T-helper 22 cell (primary cell): Measurements from ENCODE around the gene OLA1.

Experiments
- DNase-seq: peaks from one replicate; pipeline ENCODE4 v3.0.0-alpha.2; 2020; ENCODE audit warnings: low read depth

OLA1 gene

DNA sequence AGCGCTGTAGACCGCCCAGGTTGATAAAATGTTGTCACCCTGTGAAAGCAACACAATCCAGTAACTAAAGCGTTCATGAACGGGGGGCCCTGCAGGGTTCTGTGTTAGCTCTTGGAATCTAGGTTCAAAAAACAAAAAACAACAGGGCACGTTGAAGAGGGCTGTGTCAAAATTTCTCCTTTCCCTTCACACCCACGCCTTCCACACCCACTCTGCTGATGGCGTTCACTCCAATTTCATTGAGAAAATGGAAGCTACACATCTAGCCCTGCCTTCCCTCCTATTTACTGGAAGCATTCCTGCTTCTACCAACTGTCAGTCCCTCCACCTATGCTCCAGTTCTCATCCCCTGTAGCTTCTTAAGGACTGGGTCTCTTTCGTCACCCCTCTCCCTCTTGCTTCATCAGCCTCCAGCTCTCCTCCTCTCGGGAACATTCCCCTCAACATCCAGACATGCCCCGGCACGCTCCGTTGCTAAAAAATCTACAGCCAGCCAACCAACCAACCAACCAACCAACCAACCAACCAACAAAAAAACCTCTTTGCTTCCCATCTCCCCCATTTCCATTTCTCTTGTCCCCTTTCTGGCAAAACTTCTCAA is 184.7 kb downstream of the OLA1 start:
- no peak for DNase-seq

DNA sequence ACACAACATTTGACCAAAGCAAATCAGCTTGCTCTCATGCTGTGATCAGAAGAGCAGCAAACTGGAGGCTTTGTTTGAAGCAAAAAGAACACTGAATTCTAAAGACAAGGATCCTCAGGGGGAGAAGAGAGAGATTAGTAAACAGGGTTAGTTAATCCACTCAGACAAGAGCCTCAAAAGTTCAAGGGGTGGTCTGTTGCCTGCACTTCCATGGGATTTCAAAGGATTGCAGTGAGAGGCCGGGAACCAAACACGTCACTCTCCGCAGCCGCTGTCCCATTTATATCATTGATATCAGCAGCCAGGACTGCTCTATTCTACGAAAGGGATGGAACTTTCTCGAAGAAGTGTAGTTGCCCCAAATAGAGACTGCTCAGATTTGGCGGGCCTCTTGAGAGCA is 185.4 kb downstream of the OLA1 start:
- no peak for DNase-seq

- DNase-seq = no peak
Observed at GRCh38 chr2:174059884-174060244, 188.5 kb downstream of the OLA1 start.

DNA sequence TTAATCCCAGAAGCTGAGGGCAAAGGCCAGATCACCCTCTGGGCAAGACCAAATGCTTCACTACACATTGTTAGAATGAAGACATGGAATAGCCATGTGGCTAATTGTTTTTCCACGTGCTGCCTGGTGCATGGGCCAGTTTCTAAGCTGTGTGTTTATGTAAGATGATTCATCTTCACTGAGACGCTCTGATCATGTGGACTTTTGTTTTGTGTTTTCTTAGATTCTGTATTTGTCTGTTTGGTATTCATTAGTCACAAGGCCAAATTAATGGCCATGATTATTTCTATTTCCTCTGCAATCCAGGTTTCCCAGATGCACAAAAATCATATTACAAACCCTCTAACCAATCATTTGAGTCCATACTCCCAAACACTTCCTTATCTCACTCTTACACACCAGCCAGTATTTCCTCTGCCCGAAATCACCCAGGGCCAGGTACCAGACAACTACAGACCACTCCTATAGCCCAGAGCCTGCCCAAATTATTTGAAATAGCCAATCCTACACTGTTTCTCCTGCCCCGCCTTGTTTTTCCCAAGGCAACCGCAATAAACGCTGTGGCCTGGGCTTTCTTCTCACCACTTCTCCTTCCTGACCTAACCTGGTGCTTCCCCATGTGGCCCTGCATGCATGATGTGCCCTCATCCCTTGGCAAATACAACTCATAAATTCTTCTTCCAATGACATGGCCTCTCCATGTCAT is 189.0 kb downstream of the OLA1 start:
- no peak for DNase-seq

- no peak for DNase-seq
Observed at GRCh38 chr2:174058456-174058855, 189.9 kb downstream of the OLA1 start.

DNA sequence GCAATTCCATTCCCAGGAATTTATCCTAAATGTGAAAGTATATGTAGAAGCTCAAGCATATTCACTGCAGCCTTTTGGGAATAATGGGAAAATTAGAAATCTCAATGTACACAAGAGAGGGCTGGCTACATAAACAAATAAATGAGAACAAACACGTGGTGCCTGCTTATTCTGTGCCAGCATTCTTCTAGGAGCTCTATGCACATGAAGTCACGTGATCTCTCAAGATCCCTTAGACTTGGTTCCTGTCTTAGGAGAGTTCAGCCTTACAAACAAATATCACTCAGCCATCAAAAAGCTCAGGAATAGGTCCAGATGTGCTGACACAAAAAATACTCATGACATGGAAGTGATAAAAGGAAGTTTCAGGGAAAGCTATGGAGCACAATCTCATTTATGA is 190.3 kb downstream of the OLA1 start:
- no peak for DNase-seq

DNA sequence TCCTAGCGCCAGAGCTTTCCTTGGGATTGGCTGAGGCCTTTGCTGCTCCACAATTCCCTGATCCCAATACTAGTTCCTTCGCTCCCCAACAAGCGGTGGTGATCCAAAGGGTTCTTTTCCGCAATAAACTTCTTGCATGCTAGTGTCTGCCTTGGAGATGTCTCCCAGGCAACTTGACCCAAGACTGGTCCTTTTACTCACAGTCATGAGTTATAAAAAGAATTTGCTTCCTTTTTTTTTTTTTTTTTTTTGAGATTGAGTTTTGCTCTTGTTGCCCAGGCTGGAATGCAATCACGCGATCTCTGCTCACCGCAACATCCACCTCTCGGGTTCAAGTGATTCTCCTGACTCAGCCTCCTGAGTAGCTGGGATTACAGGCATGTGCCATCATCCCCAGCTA is 193.4 kb downstream of the OLA1 start:
- DNase-seq = no peak

GRCh38 chr2:174053355-174054151 is 194.8 kb downstream of the OLA1 start:
- no peak for DNase-seq

- no peak for DNase-seq
Observed at GRCh38 chr2:174052584-174052976, 195.8 kb downstream of the OLA1 start.

GRCh38 chr2:174051741-174052583 is 196.4 kb downstream of the OLA1 start:
- no peak for DNase-seq

- no peak for DNase-seq
Observed at GRCh38 chr2:174051068-174051467, 197.3 kb downstream of the OLA1 start.

GRCh38 chr2:174049895-174050294 is 198.4 kb downstream of the OLA1 start:
- DNase-seq = no peak

- DNase-seq = no peak
Observed at GRCh38 chr2:174048243-174048642, 200.1 kb downstream of the OLA1 start.

- no peak for DNase-seq
Observed at GRCh38 chr2:174047746-174048145, 200.6 kb downstream of the OLA1 start.

- DNase-seq = no peak
Observed at GRCh38 chr2:174046172-174046571, 202.2 kb downstream of the OLA1 start.

GRCh38 chr2:174044556-174044955 is 203.8 kb downstream of the OLA1 start:
- no peak for DNase-seq

GRCh38 chr2:174040417-174040701 is 208.0 kb downstream of the OLA1 start:
- DNase-seq = no peak

- peak; percentile 50 for DNase-seq
Observed at GRCh38 chr2:174039551-174040416, 208.5 kb downstream of the OLA1 start.

DNA sequence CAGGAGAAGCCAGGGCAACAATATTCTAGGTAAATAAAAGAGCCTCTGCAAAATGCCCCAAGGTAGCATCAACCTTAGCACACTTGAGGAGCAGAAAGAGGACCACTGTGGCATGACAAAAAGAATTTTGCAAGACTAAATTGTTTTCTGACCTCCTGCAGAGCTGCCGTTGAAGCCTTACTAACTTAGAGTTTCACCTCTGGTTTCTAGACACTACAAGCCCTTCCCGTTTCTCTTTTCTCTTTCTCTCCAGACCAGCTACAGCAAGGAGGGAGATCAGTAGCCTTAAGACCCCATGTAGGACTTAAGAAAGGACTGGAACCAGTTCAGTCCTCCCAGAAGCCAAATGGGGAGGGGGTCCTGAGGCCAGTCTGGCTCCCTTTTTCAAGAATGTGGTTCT is 209.9 kb downstream of the OLA1 start:
- DNase-seq = no peak

- DNase-seq = no peak
Observed at GRCh38 chr2:174036825-174037224, 211.5 kb downstream of the OLA1 start.

DNA sequence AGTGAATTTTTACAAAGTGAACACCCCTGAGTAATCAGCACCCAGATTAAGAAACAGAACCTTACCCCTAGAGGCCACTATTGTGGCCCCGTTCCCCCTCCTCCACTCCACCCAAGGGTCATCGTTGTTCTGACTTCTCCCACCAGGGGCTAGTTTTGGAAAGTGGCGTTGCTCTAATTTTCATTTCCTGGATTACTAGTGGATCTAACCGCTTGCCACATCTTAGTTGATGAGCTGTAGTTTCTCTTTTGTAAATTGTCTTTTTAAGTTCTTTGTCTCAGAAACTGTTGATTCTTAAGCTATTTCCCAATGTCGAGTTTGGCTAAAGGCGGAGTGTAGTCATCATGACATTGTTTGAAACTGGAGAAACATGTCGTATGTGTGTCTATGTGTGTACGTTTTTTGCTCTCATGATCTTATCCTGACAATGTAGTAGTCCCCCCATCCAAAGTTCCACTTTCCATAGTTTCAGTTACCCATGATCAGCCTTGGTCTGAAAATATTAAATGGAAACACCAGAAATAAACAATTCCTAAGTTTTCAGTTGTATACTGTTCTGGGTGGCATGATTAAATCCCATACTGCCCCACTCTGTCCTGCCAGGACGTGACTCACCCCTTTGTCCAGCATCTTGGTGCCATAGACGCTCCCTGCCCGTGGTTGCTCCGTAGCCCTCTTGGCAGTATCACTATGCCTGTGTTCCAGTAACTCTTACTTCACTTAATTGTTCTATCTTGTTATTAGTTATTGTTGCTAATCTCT is 212.2 kb downstream of the OLA1 start:
- DNase-seq = no peak
